Vagina (tissue), 2 donors: Measurements from ENCODE around the gene DENND1A.

Experiments used
- POLR2A ChIP-seq, 2 donors: fragments of 450-650 bp; IDR thresholded peaks; one replicate each; pipeline ENCODE4 v1.6.1; 2017; ENCODE audit warnings: antibody characterized with exemption in 2 of 2, mild to moderate bottlenecking in 2 of 2, moderate library complexity in 2 of 2
- POLR2AphosphoS5 ChIP-seq, 2 donors: sonication (generic); formaldehyde crosslinking; IDR thresholded peaks; one replicate each; pipeline ENCODE4 v1.9.0; 2017; ENCODE audit warnings: antibody characterized with exemption in 2 of 2, mild to moderate bottlenecking in 2 of 2, low read depth in 1 of 2; ENCODE audit not compliant: insufficient read depth in 1 of 2
- TF ChIP-seq, protein P1 (sequence below), 3 experiments: fragments of 450-650 bp in 2 of 3; fragments of 200-600 bp in 1 of 3; sonication (generic) in 1 of 3; IDR thresholded peaks; one replicate each; pipeline ENCODE4 v1.5.1; 2017 to 2019; ENCODE audit warnings: antibody characterized with exemption in 3 of 3, mild to moderate bottlenecking in 2 of 3, moderate library complexity in 2 of 3

DNA sequence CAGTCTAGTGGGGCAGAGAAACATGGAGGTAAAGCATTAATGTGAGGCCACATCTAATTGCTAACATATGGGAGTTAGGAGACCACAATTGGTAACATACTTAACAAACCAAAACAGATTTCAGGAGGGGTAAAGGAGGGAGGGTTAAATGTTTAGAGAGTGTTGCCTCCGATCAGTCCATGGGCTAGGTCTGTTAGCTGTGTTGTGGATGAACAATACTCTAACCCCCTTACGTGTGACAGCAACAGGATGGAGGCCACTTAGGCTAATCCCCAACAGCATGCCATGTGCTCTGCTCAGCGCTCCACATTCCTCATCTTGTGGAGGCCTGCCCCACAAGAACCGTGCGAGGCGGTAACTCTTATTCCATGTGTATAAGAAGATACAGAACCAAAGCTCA, 406.9 kb downstream of the DENND1A start:
- no peak for TF ChIP-seq POLR2AphosphoS5 (IDR thresholded peaks at IDR 0.05; ENCODE audit: insufficient read depth in 1 of 2, low read depth in 1 of 2)
- TF ChIP-seq, protein P1, sequence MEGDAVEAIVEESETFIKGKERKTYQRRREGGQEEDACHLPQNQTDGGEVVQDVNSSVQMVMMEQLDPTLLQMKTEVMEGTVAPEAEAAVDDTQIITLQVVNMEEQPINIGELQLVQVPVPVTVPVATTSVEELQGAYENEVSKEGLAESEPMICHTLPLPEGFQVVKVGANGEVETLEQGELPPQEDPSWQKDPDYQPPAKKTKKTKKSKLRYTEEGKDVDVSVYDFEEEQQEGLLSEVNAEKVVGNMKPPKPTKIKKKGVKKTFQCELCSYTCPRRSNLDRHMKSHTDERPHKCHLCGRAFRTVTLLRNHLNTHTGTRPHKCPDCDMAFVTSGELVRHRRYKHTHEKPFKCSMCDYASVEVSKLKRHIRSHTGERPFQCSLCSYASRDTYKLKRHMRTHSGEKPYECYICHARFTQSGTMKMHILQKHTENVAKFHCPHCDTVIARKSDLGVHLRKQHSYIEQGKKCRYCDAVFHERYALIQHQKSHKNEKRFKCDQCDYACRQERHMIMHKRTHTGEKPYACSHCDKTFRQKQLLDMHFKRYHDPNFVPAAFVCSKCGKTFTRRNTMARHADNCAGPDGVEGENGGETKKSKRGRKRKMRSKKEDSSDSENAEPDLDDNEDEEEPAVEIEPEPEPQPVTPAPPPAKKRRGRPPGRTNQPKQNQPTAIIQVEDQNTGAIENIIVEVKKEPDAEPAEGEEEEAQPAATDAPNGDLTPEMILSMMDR (IDR thresholded peaks at IDR 0.05) = no peak
- TF ChIP-seq POLR2A (IDR thresholded peaks at IDR 0.05) = no peak
